H9 (cell line): Measurements from ENCODE around the gene OR2T10. TPM values are rescaled to one million over a fixed set of nuclear protein-coding genes. Genes with fewer than 3 reads are reported as not detected.
"Not testable (repeated sequence)": the region's sequence is repeated elsewhere in the genome, so short reads cannot be mapped to it uniquely, and the experiment has no call there.

Source experiments
- DNase-seq: peaks from one replicate; pipeline ENCODE4 v3.0.0-alpha.2; 2017
- H2AFZ ChIP-seq: one replicate; pipeline ENCODE4 v1.6.1; 2013; ENCODE audit warnings: mild to moderate bottlenecking, low read length, control low read depth, moderate library complexity
- H2AK5ac ChIP-seq: 2 replicates; pipeline ENCODE4 v1.6.1; 2013; ENCODE audit warnings: low read length, control low read depth, mixed read lengths; ENCODE audit not compliant: insufficient read length
- H2BK120ac ChIP-seq: one replicate; pipeline ENCODE4 v1.6.1; 2013; ENCODE audit warnings: low read depth, mild to moderate bottlenecking, low read length, control low read depth, inconsistent platforms; ENCODE audit not compliant: poor library complexity, severe bottlenecking
- H2BK12ac ChIP-seq: 2 replicates; pipeline ENCODE4 v1.6.1; 2013; ENCODE audit warnings: low read length, control low read depth, mixed read lengths, low read depth; ENCODE audit not compliant: insufficient read length
- H2BK15ac ChIP-seq: 2 replicates; pipeline ENCODE4 v1.6.1; 2013; ENCODE audit warnings: low read depth, low read length, control low read depth
- H2BK20ac ChIP-seq: one replicate; pipeline ENCODE4 v1.6.1; 2013; ENCODE audit warnings: low read depth, mild to moderate bottlenecking, low read length, control low read depth, inconsistent platforms; ENCODE audit not compliant: poor library complexity, severe bottlenecking
- H2BK5ac ChIP-seq: 2 replicates; pipeline ENCODE4 v1.6.1; 2013; ENCODE audit warnings: low read length, control low read depth, mixed read lengths; ENCODE audit not compliant: insufficient read length
- H3K14ac ChIP-seq: 2 replicates; pipeline ENCODE4 v1.6.1; 2013; ENCODE audit warnings: low read length, control low read depth; ENCODE audit not compliant: insufficient read depth
- H3K18ac ChIP-seq: 2 replicates; pipeline ENCODE4 v1.6.1; 2013; ENCODE audit warnings: low read depth, mild to moderate bottlenecking, mixed read lengths, low read length, control low read depth; ENCODE audit not compliant: insufficient read length
- H3K23ac ChIP-seq: 2 replicates; pipeline ENCODE4 v1.6.1; 2013; ENCODE audit warnings: low read length, control low read depth, mixed read lengths, low read depth; ENCODE audit not compliant: insufficient read length
- H3K23me2 ChIP-seq: 2 replicates; pipeline ENCODE4 v1.6.1; 2013; ENCODE audit warnings: low read depth, mild to moderate bottlenecking, mixed read lengths, low read length, control low read depth; ENCODE audit not compliant: insufficient read length, poor library complexity, severe bottlenecking
- H3K27ac ChIP-seq: 2 replicates; pipeline ENCODE4 v1.5.1; 2013; ENCODE audit warnings: low read length, control low read depth, mixed read lengths, low read depth; ENCODE audit not compliant: insufficient read length
- H3K27me3 ChIP-seq: 2 replicates; pipeline ENCODE4 v1.6.1; 2013; ENCODE audit warnings: low read length, control low read depth, inconsistent platforms; ENCODE audit not compliant: insufficient read depth
- H3K4ac ChIP-seq: 2 replicates; pipeline ENCODE4 v1.6.1; 2013; ENCODE audit warnings: low read depth, mild to moderate bottlenecking, control low read depth, inconsistent platforms, low read length, moderate library complexity
- H3K4me1 ChIP-seq: 2 replicates; pipeline ENCODE4 v1.6.1; 2013; ENCODE audit warnings: low read length, control low read depth, inconsistent platforms; ENCODE audit not compliant: insufficient read depth
- H3K4me2 ChIP-seq: 2 replicates; pipeline ENCODE4 v1.6.1; 2013; ENCODE audit warnings: low read length, control low read depth, mixed read lengths; ENCODE audit not compliant: insufficient read length, insufficient read depth
- H3K56ac ChIP-seq: 2 replicates; pipeline ENCODE4 v1.6.1; 2013; ENCODE audit warnings: low read depth, mild to moderate bottlenecking, mixed read lengths, low read length, control low read depth; ENCODE audit not compliant: insufficient read length
- H3K79me1 ChIP-seq: 2 replicates; pipeline ENCODE4 v1.6.1; 2013; ENCODE audit warnings: low read depth, mild to moderate bottlenecking, moderate library complexity, low read length, control low read depth, inconsistent platforms; ENCODE audit not compliant: insufficient read depth, poor library complexity, severe bottlenecking
- H3K79me2 ChIP-seq: 2 replicates; pipeline ENCODE4 v1.6.1; 2013; ENCODE audit warnings: low read length, control low read depth, inconsistent platforms; ENCODE audit not compliant: insufficient read depth
- H3K9ac ChIP-seq: 2 replicates; pipeline ENCODE4 v1.6.1; 2013; ENCODE audit warnings: low read length, control low read depth, mixed read lengths; ENCODE audit not compliant: insufficient read length; ENCODE audit errors: extremely low read depth
- H3K9me3 ChIP-seq: one replicate; pipeline ENCODE4 v1.6.1; 2013; ENCODE audit warnings: low read depth, low read length, inconsistent platforms; ENCODE audit not compliant: control insufficient read depth
- H3T11ph ChIP-seq: one replicate; pipeline ENCODE4 v1.6.1; 2013; ENCODE audit warnings: mild to moderate bottlenecking, low read length, control low read depth, inconsistent platforms
- H4K20me1 ChIP-seq: one replicate; pipeline ENCODE4 v1.6.1; 2013; ENCODE audit not compliant: control insufficient read depth, insufficient read length, insufficient read depth
- H4K5ac ChIP-seq: 2 replicates; pipeline ENCODE4 v1.6.1; 2013; ENCODE audit warnings: low read depth, mild to moderate bottlenecking, mixed read lengths, low read length, control low read depth; ENCODE audit not compliant: insufficient read length
- H4K8ac ChIP-seq: replicated peaks from 2 replicates; pipeline ENCODE4 v1.6.1; 2013; ENCODE audit warnings: low read length, control low read depth, mixed read lengths, low read depth; ENCODE audit not compliant: insufficient read length
- H4K91ac ChIP-seq: 2 replicates; pipeline ENCODE4 v1.6.1; 2013; ENCODE audit warnings: low read depth, mild to moderate bottlenecking, moderate library complexity, mixed read lengths, low read length, control low read depth; ENCODE audit not compliant: insufficient read length
- H3K27ac Mint-ChIP-seq, 3 experiments: 2 replicates in 2 of 3; 3 replicates in 1 of 3; pipeline ENCODE4 v1.8.0; 2020 to 2021; ENCODE audit warnings: mixed read lengths in 3 of 3, mild to moderate bottlenecking in 1 of 3, moderate library complexity in 1 of 3
- H3K27me3 Mint-ChIP-seq: 2 replicates; pipeline ENCODE4 v1.8.0; 2021; ENCODE audit warnings: low read depth, mild to moderate bottlenecking, moderate library complexity, mixed read lengths
- H3K36me3 Mint-ChIP-seq, 3 experiments: 2 replicates in 2 of 3; 3 replicates in 1 of 3; pipeline ENCODE4 v1.8.0; 2020 to 2021; ENCODE audit warnings: low read depth in 3 of 3, mixed read lengths in 3 of 3; ENCODE audit not compliant: insufficient read depth in 1 of 3
- H3K4me1 Mint-ChIP-seq, 2 experiments: 2 replicates each; pipeline ENCODE4 v1.8.0; 2020; ENCODE audit warnings: mixed read lengths in 2 of 2
- H3K4me3 Mint-ChIP-seq, 2 experiments: 2 replicates in 1 of 2; 3 replicates in 1 of 2; pipeline ENCODE4 v1.8.0; 2020 to 2021; ENCODE audit warnings: mild to moderate bottlenecking in 2 of 2, mixed read lengths in 2 of 2, moderate library complexity in 1 of 2
- H3K9me3 Mint-ChIP-seq, 2 experiments: 2 replicates in 1 of 2; 3 replicates in 1 of 2; pipeline ENCODE4 v1.8.0; 2020; ENCODE audit warnings: mild to moderate bottlenecking in 2 of 2, mixed read lengths in 2 of 2, moderate library complexity in 1 of 2
- WGBS: extraction: QIAGEN DNeasy Blood & Tissue Kit; methylation state at CpG from one replicate; pipeline ENCODE4 v1.1.7; 2013; ENCODE audit warnings: missing lambda C conversion rate, low lambda C conversion rate, mixed read lengths; ENCODE audit not compliant: insufficient read length; ENCODE audit errors: extremely low coverage; 5-methylcytosine and 5-hydroxymethylcytosine counted together
- total RNA-seq: library from RNA; stranded (reverse); gene quantifications from 2 replicates; pipeline ENCODE4 v1.2.1, GENCODE V29; 2021

Gene OR2T10
- total RNA-seq, 1 experiment from 2014 or later = not detected

DNA sequence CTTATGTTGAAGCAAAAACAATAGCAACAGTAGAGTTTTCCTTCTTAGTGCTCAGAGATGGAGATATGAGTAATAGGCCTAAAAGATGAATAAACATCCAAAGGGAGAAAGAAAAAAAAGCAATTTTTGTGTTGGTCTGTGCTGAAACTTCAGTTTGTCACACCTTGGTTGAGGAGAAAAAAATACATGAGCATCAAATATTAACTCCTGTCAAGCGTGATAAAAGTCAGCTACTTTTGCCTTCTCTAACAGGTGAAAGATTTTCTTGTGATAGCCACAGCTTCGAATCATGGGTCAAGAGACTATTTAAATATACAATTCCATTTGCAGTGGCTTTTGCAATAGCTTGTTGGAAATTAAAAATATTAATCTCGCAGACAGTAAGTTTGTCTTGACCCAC is 43.4 kb upstream of the OR2T10 start:
- H3K9me3 ChIP-seq, H3K79me2 ChIP-seq, H2BK12ac ChIP-seq, H3K27ac ChIP-seq, H3K18ac ChIP-seq, H4K20me1 ChIP-seq, H2BK15ac ChIP-seq, H3K23ac ChIP-seq, H3K9ac ChIP-seq, H3K27me3 Mint-ChIP-seq, H3K79me1 ChIP-seq, H3K36me3 Mint-ChIP-seq, H3K4ac ChIP-seq, H3K4me1 Mint-ChIP-seq, H4K8ac ChIP-seq, H4K5ac ChIP-seq, H3T11ph ChIP-seq, H3K4me2 ChIP-seq, H3K14ac ChIP-seq, H2BK20ac ChIP-seq, DNase-seq, H4K91ac ChIP-seq, H2BK120ac ChIP-seq, H3K27me3 ChIP-seq, H3K4me1 ChIP-seq, H3K23me2 ChIP-seq, H3K4me3 Mint-ChIP-seq, H2AFZ ChIP-seq, H2BK5ac ChIP-seq, H3K27ac Mint-ChIP-seq, H3K56ac ChIP-seq, H2AK5ac ChIP-seq: not testable (repeated sequence)
- H3K9me3 Mint-ChIP-seq = peaks cover 7 to 15% of the 10 kb centered on the region in 2 experiments
- no CpG with 5 or more reads among the region's 3 CpGs for WGBS

DNA sequence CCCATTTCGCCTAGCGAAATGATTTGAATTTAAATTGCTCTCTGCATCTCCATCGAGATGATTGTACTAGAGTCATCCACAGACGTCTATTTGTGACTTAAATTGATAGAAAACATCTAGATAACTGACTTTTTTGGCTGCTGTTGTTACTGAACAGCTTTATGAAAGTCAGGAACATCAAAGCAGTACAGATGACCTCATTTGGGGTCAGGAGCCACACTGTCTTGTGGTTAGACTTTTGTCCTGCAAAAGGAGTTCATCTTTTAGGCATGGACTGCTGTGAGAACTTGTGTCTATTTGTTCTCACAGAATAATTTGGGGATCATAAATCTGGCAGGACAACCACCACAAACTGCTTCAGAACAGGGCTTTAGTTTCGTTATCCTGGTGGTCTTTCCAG is 42.2 kb upstream of the OR2T10 start:
- H3K23me2 ChIP-seq, H3K9ac ChIP-seq, H2BK15ac ChIP-seq, H3K9me3 ChIP-seq, H3K79me2 ChIP-seq, H3K14ac ChIP-seq, H4K8ac ChIP-seq, H3K4me1 ChIP-seq, H3K79me1 ChIP-seq, H2BK12ac ChIP-seq, H2BK120ac ChIP-seq, H3K27ac Mint-ChIP-seq, H3K23ac ChIP-seq, H3K27ac ChIP-seq, H3K4me1 Mint-ChIP-seq, H3K9me3 Mint-ChIP-seq, H3K27me3 Mint-ChIP-seq, H3K36me3 Mint-ChIP-seq, H3T11ph ChIP-seq, H2AFZ ChIP-seq, DNase-seq, H3K27me3 ChIP-seq, H3K18ac ChIP-seq, H4K5ac ChIP-seq, H3K4me2 ChIP-seq, H3K4ac ChIP-seq, H4K91ac ChIP-seq, H2BK5ac ChIP-seq, H3K4me3 Mint-ChIP-seq, H2AK5ac ChIP-seq, H2BK20ac ChIP-seq, H3K56ac ChIP-seq, H4K20me1 ChIP-seq: not testable (repeated sequence)
- no CpG with 5 or more reads among the region's 5 CpGs for WGBS
